Measurements from ENCODE around the gene IGFN1.

IGFN1 gene

DNA sequence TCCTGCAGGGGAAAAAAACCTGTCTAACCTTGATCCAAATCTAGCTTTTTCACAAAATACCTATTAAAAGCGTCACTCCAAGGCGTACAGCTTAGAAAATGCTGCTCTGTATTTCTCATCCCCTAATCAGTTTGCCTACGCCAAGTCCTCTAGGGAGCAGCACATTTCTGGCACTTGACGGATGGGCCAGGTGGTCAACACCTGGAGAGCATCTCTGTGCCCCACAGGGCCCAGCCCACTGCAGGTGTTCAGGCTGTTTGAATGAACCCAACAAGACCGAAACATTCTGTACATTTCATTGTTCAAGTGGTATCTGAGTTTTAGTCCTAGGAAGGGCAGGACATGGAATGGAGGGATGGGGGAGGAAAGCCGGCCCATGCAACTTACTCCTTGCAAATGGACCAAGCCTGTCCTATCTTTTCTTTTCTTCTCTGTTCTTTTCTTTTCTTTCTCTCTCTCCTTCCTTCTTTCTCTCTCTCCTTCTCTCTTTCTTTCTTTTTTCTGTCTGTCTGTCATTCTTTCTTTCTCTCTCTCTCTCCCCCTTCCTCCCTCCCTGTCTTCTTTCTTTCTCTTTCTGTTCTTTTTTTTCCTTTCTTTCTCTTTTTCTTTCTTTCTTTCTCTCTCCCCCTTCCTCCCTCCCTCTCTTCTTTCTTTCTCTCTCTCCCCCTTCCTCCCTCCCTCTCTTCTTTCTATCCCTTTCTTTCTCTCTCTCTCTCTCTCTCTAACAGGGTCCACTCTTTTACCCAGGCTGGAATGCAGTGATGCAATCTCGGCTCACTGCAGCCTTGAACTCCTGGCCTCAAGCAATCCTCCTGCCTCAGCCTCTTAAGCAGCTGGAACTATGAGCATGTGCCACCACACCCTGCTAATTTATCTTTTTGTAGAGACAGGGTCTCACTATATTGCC lies 29.1 kb downstream of the IGFN1 start:
- H3K9ac ChIP-seq (ENCODE audit: low read length) = no peak overlapping the region
- no peak overlapping the region for H3K4me2 ChIP-seq (ENCODE audit: low read depth, low read length, poor library complexity, severe bottlenecking)
- no peak overlapping the region for H2AFZ ChIP-seq (ENCODE audit: low read depth, low read length, severe bottlenecking)
- TF ChIP-seq EZH2phosphoT487 (conservative IDR thresholded peaks at IDR 0.05; ENCODE audit: low read length) = no peak
- TF ChIP-seq, protein P1, sequence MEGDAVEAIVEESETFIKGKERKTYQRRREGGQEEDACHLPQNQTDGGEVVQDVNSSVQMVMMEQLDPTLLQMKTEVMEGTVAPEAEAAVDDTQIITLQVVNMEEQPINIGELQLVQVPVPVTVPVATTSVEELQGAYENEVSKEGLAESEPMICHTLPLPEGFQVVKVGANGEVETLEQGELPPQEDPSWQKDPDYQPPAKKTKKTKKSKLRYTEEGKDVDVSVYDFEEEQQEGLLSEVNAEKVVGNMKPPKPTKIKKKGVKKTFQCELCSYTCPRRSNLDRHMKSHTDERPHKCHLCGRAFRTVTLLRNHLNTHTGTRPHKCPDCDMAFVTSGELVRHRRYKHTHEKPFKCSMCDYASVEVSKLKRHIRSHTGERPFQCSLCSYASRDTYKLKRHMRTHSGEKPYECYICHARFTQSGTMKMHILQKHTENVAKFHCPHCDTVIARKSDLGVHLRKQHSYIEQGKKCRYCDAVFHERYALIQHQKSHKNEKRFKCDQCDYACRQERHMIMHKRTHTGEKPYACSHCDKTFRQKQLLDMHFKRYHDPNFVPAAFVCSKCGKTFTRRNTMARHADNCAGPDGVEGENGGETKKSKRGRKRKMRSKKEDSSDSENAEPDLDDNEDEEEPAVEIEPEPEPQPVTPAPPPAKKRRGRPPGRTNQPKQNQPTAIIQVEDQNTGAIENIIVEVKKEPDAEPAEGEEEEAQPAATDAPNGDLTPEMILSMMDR (IDR thresholded peaks at IDR 0.05; ENCODE audit: insufficient read depth, low read length, poor library complexity, severe bottlenecking) = no peak
- H3K27me3 ChIP-seq (ENCODE audit: low read length) = no peaks in the 10 kb centered on the region
- H3K36me3 ChIP-seq (ENCODE audit: low read length) = no peaks in the 10 kb centered on the region
- H4K20me1 ChIP-seq (ENCODE audit: low read depth, low read length) = no peaks in the 10 kb centered on the region
- H3K79me2 ChIP-seq (ENCODE audit: insufficient read depth, low read length) = no peaks in the 10 kb centered on the region
- H3K27ac ChIP-seq (ENCODE audit: low read depth, low read length) = no peak overlapping the region
- H3K9me3 ChIP-seq (ENCODE audit: insufficient read depth, low read length) = no peaks in the 10 kb centered on the region
- no peak overlapping the region for H3K4me3 ChIP-seq (ENCODE audit: insufficient read depth, low read length, poor library complexity, severe bottlenecking)
- no peaks in the 10 kb centered on the region for H3F3A ChIP-seq (ENCODE audit: insufficient read depth)
- H3K9me2 ChIP-seq (replicated peaks; ENCODE audit: insufficient read depth, low read length) = no peaks in the 10 kb centered on the region

DNA sequence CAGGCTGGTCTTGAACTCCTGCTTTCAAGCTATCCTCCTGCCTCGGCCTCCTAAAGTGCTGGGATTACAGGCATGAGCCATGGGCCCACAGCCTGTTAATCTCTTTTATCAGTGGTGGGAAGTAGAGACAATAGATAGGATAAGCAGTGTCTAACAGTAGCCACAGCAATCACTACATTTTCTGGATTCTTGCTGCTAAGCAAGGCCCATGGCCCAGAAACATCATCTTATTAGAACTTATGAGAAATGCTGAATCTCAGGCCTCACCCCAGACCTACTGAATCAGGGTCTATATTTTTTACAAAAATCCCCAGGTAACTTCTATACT lies 29.7 kb downstream of the IGFN1 start:
- no peak overlapping the region for H3K4me2 ChIP-seq (ENCODE audit: low read depth, low read length, poor library complexity, severe bottlenecking)
- no peaks in the 10 kb centered on the region for H3K9me2 ChIP-seq (replicated peaks; ENCODE audit: insufficient read depth, low read length)
- no peaks in the 10 kb centered on the region for H4K20me1 ChIP-seq (ENCODE audit: low read depth, low read length)
- no peaks in the 10 kb centered on the region for H3K36me3 ChIP-seq (ENCODE audit: low read length)
- H2AFZ ChIP-seq (ENCODE audit: low read depth, low read length, severe bottlenecking) = no peak overlapping the region
- H3K27me3 ChIP-seq (ENCODE audit: low read length) = no peaks in the 10 kb centered on the region
- H3F3A ChIP-seq (ENCODE audit: insufficient read depth) = no peaks in the 10 kb centered on the region
- no peaks in the 10 kb centered on the region for H3K79me2 ChIP-seq (ENCODE audit: insufficient read depth, low read length)
- H3K4me3 ChIP-seq (ENCODE audit: insufficient read depth, low read length, poor library complexity, severe bottlenecking) = no peak overlapping the region
- no peak overlapping the region for H3K9ac ChIP-seq (ENCODE audit: low read length)
- H3K9me3 ChIP-seq (ENCODE audit: insufficient read depth, low read length) = no peaks in the 10 kb centered on the region
- TF ChIP-seq, protein P1 (IDR thresholded peaks at IDR 0.05; ENCODE audit: insufficient read depth, low read length, poor library complexity, severe bottlenecking) = no peak
- TF ChIP-seq EZH2phosphoT487 (conservative IDR thresholded peaks at IDR 0.05; ENCODE audit: low read length) = no peak
- H3K27ac ChIP-seq (ENCODE audit: low read depth, low read length) = no peak overlapping the region

DNA sequence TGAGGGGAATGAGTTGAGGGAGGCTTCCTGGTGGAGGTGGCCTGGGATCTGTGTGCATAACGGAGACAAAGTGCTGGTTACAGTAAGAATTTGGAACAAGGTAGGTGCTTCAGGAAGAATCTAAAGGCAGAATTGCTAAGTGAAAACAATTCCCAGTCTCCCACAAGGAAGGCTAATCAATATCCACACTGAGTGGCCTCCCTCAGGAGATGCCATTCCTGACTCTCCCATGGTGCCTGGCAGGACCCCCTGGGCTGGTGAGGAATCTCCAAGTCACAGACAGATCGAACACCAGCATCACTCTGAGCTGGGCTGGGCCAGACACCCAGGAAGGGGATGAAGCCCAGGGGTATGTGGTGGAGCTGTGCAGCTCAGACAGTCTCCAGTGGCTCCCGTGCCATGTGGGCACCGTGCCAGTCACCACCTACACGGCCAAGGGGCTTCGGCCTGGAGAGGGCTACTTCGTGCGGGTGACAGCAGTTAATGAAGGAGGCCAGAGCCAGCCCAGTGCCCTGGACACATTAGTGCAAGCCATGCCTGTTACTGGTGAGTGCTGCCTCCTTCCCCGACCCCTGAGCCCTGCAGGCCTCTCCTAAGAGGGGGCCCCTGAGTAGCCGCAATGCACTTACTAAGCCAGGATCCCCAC lies 30.7 kb downstream of the IGFN1 start:
- TF ChIP-seq, protein P1 (IDR thresholded peaks at IDR 0.05; ENCODE audit: insufficient read depth, low read length, poor library complexity, severe bottlenecking) = no peak
- no peak for TF ChIP-seq EZH2phosphoT487 (conservative IDR thresholded peaks at IDR 0.05; ENCODE audit: low read length)
- H3F3A ChIP-seq (ENCODE audit: insufficient read depth) = no peaks in the 10 kb centered on the region
- H3K36me3 ChIP-seq (ENCODE audit: low read length) = no peaks in the 10 kb centered on the region
- H4K20me1 ChIP-seq (ENCODE audit: low read depth, low read length) = no peaks in the 10 kb centered on the region
- H3K27ac ChIP-seq (ENCODE audit: low read depth, low read length) = no peak overlapping the region
- no peaks in the 10 kb centered on the region for H3K9me3 ChIP-seq (ENCODE audit: insufficient read depth, low read length)
- no peaks in the 10 kb centered on the region for H3K9me2 ChIP-seq (replicated peaks; ENCODE audit: insufficient read depth, low read length)
- H3K27me3 ChIP-seq (ENCODE audit: low read length) = no peaks in the 10 kb centered on the region
- no peak overlapping the region for H3K4me3 ChIP-seq (ENCODE audit: insufficient read depth, low read length, poor library complexity, severe bottlenecking)
- H3K4me2 ChIP-seq (ENCODE audit: low read depth, low read length, poor library complexity, severe bottlenecking) = no peak overlapping the region
- H3K9ac ChIP-seq (ENCODE audit: low read length) = no peak overlapping the region
- H2AFZ ChIP-seq (ENCODE audit: low read depth, low read length, severe bottlenecking) = no peak overlapping the region
- no peaks in the 10 kb centered on the region for H3K79me2 ChIP-seq (ENCODE audit: insufficient read depth, low read length)
